HG03039 (cell line): Measurements from ENCODE around the gene BACH2.
"Not testable (repeated sequence)": the region's sequence is repeated elsewhere in the genome, so short reads cannot be mapped to it uniquely, and the experiment has no call there.

Experiments
- ATAC-seq: cut with Tn5 transposase; IDR thresholded peaks from one replicate; pipeline ENCODE4 v1.9.1; 2021; ENCODE audit warnings: mild to moderate bottlenecking, moderate library complexity; ENCODE audit not compliant: unreplicated experiment

BACH2 gene

GRCh38 chr6:89925826-89926225 is 370.8 kb downstream of the BACH2 start:
- ATAC-seq: no peak

DNA sequence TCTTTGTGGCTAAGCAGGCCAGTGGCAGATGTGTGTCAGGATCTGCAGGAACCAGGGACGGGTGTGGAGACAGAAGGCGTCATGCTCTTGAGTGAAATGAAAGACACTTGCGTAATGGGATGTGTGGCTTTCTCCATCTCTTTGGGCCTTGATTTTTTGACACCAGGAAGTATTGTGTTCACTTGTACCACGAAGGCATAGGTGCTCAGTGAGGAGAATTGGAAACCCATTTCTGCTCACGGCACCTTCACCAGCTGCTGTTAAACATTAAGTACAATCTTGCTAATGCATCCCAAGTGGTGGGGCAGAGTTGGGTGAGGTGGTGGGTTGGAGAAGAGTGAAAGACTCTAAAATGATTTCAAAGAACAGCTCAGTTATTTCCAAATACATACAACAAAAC is 372.4 kb downstream of the BACH2 start:
- ATAC-seq: no peak

GRCh38 chr6:89921691-89922090 is 375.0 kb downstream of the BACH2 start:
- no peak for ATAC-seq

GRCh38 chr6:89921197-89921596 is 375.4 kb downstream of the BACH2 start:
- ATAC-seq: no peak

DNA sequence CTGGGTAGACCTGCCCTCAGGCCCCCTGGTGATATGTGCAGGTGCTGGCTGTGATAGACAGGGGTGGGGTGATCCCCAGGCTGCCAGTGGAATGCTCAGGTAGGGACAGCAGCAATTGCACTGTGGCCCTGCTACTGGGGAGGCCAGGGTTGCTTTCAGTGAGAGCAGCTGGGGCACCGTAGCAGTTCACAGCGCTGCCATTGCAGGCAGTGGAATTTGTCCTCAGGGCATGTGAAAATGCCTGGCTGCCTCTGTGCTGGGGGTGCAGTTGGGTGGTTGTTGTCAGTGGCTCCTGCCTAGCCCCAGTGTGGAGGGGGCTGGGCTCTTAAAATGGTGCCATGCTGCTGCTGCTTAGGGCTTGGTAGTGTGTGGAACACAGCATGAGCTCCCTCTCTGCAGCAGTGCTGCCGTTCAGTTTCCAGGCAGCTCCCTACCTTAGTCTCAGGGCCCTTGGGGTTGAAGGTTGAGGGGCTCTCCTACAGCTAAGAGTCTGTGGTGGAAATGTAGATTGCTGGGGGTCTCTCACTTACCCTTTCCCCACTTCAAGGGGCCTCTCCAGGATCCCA is 378.8 kb downstream of the BACH2 start:
- ATAC-seq: no peak

DNA sequence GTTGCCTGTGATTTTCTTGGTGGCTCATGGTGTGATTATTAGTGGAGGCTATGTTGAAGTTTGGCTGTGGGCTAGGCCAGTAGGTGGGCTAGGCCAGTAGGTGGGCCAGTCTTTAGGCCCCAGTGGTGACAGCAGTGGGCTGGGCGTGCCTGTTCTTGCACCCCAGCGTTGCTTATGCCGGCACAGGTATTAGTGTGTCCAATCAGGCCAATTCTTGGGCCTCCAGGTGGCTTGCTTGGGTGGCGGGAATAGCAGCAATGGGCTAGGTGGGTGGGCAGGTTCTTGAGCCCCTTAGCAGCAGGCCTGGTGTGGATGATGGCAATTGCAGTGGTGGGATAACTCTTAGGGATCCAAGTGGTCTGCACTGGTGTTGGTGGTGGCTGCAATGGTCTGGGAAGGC is 379.4 kb downstream of the BACH2 start:
- no peak for ATAC-seq

DNA sequence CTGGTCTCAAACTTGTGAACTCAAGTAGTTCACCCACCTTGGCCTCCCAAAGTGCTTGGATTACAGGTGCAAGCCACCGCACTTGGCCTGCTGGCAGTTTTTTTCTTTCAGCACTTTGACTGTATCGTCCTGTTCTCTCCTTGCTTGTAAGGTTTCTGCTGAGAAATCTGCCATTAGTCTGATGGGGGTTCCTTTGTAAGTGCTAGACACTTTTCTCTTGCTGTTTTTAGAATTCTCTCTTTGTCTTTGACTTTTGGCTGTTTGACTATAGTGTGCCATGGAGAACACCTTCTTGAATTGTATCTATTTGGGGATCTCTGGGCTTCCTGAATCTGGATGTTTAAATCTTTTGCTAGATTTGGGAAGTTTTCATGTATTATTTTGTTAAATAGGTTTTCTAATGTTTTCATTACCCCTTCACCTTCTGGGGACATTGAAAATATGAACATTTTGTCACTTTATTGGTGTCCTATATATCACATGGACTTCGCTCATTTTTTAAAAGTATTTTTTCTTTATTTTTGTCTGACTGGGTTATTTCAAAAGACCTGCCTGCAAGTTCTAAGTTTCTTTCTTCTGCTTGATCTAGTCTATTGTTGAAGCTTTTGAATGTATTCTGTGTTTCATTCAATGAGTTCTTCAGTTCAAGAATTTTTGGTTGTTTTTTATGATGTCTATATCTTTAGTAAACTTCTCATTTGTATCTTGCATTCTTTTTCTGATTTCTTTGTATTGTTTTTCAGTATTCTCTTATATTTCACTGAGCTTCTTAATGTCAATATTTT is 380.3 kb downstream of the BACH2 start:
- no peak for ATAC-seq

DNA sequence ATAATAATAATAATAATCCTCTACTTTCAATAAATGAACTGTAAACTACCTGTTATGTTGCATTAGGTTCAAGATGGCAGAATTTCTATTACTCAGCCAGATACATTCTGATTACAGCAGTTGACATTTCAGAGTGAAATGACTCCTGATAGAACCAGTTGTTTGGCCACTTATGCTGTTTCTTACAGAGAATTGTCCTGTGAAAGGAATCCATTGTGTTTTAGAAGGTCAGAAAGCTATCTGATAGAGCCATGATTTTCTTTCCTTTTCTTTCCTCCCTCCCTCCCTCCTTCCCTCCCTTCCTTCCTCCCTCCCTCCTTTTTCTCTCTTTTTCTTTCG is 385.8 kb downstream of the BACH2 start:
- no peak for ATAC-seq

DNA sequence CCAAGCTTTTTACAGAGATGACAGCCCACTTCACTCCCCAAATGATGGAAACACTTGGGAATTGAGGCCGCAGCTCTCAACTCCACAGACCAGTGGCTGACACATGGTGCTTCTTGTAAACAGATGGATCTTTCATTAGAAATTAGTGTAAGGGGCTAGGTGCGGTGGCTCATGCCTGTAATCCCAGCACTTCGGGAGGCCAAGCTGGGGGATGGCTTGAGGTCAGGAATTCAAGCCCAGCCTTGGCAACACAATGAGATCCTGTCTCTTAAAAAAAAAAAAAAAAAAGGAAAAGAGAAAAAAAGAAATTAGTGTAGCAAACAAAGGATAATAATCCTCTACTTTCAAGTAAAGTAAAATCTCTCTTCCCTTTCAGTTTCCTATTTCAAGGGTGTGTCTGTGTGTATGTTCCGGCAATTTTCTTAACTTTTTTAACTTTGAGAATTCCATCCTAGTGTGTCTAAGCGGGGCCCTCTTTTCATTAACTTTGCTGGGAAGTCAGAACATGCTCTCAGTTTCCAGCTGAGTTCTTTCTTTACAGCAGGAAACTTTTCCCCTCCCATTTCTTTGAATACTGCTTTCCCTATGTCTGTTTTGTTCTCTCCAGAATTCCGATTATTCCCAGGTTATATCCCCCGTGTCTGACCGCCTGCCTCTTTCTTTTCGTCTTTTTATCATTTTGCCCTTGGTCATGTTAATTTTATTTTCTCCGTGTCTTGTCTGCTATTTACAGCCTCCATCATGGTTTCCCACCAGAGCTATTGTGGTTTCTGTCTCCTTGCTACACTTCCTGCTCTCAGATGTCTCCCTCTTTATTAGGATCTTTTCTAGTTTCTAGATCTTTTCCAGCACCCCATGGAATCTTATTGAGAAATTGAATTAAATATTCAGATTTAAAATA is 386.4 kb downstream of the BACH2 start:
- ATAC-seq: not testable (repeated sequence)

- ATAC-seq: no peak
These were observed 401.3 kb downstream of the BACH2 start for GRCh38 chr6:89895276-89895874.

GRCh38 chr6:89894169-89894568 is 402.5 kb downstream of the BACH2 start, which contains the start of gene GJA10:
Gene GJA10 (plus strand): TSS chr6:89894469. CDS start chr6:89894469, 0 bp downstream.
- ATAC-seq: no peak

DNA sequence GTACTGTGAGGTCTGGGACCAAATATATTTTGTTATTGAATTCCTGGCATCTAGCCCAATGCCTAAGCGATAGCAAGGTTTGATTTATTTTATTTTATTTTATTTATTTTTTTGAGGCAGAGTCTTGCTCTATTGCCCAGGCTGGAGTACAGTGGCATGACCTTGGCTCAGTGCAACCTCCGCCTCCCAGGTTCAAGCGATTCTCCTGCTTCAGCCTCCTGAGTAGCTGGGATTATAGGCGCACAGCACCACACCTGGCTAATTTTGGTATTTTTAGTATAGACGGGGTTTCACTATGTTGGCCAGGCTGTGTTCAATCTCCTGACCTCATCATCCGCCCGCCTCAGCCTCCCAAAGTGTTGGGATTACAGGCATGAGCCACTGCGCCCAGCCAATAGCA is 404.1 kb downstream of the BACH2 start:
- ATAC-seq: not testable (repeated sequence)

DNA sequence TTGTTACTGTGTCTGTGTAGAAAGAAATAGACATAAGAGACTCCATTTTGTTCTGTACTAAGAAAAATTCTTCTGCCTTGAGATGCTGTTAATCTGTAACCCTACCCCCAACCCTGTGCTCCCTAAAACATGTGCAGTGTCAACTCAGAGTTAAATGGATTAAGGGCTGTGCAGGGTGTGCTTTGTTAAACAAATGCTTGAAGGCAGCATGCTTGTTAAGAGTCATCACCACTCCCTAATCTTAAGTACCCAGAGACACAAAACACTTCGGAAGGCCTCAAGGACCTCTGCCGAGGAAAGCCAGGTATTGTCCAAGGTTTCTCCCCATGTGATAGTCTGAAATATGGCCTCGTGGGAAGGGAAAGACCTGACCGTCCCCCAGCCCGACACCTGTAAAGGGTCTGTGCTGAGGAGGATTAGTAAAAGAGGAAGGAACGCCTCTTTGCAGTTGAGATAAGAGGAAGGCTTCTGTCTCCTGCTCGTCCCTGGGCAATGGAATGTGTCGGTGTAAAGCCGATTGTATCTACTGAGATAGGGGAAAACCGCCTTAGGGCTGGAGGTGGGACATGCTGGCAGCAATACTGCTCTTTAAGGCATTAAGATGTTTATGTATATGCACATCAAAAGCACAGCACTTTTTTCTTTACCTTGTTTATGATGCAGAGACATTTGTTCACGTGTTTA is 405.7 kb downstream of the BACH2 start:
- not testable (repeated sequence) for ATAC-seq

GRCh38 chr6:89888871-89889270 is 407.8 kb downstream of the BACH2 start:
- ATAC-seq: no peak

GRCh38 chr6:89888138-89888514 is 408.5 kb downstream of the BACH2 start:
- no peak for ATAC-seq

- no peak for ATAC-seq
These were observed 409.0 kb downstream of the BACH2 start for GRCh38 chr6:89887452-89888137.

GRCh38 chr6:89886378-89887120 is 410.1 kb downstream of the BACH2 start:
- no peak for ATAC-seq
